HEK293T (cell line): ENCODE measurements around the gene TCF7.

Source experiments
- CTCF ChIA-PET: fragments of 350-600 bp; formaldehyde crosslinking; extraction: SDS; loops from one replicate; lab custom pipeline; 2021; ENCODE audit warnings: antibody characterized with exemption, inconsistent platforms; lab: Yijun Ruan, JAX
- POLR2A ChIA-PET: fragments of 350-600 bp; formaldehyde crosslinking; extraction: SDS; loops from one replicate; lab custom pipeline; 2020; ENCODE audit warnings: antibody characterized with exemption, inconsistent platforms; lab: Yijun Ruan, JAX
- DNase-seq: peaks from one replicate; pipeline ENCODE4 v3.0.0; 2012; ENCODE audit warnings: mixed read lengths; ENCODE audit errors: extremely low spot score
- ARNT ChIP-seq: fragments of 450-650 bp; IDR thresholded peaks from 2 replicates; pipeline ENCODE4 v1.6.1; 2017; ENCODE audit warnings: mild to moderate bottlenecking
- BHLHE40 ChIP-seq: fragments of 450-650 bp; IDR thresholded peaks from 2 replicates; pipeline ENCODE4 v1.6.1; 2016; ENCODE audit warnings: mild to moderate bottlenecking, moderate library complexity, borderline replicate concordance
- CTBP1 ChIP-seq: fragments of 450-650 bp; IDR thresholded peaks from 2 replicates; pipeline ENCODE4 v1.6.1; 2016; ENCODE audit warnings: borderline replicate concordance
- ELF4 ChIP-seq: fragments of 450-650 bp; IDR thresholded peaks from 2 replicates; pipeline ENCODE4 v1.6.1; 2017; ENCODE audit warnings: antibody characterized with exemption
- FOXA1 ChIP-seq: fragments of 450-650 bp; IDR thresholded peaks from 2 replicates; pipeline ENCODE4 v1.6.1; 2016; ENCODE audit warnings: mild to moderate bottlenecking
- FOXK2 ChIP-seq: fragments of 450-650 bp; IDR thresholded peaks from 2 replicates; pipeline ENCODE4 v1.6.1; 2016; ENCODE audit warnings: mild to moderate bottlenecking
- FOXM1 ChIP-seq: fragments of 450-650 bp; IDR thresholded peaks from 2 replicates; pipeline ENCODE4 v1.6.1; 2017; ENCODE audit warnings: mild to moderate bottlenecking, borderline replicate concordance
- HDGF ChIP-seq: fragments of 450-650 bp; IDR thresholded peaks from 2 replicates; pipeline ENCODE4 v1.6.1; 2017; ENCODE audit warnings: antibody characterized with exemption, borderline replicate concordance
- L3MBTL2 ChIP-seq: fragments of 450-650 bp; conservative IDR thresholded peaks from 2 replicates; pipeline ENCODE4 v1.6.1; 2016; ENCODE audit warnings: mild to moderate bottlenecking
- LEF1 ChIP-seq: fragments of 450-650 bp; IDR thresholded peaks from 2 replicates; pipeline ENCODE4 v1.6.1; 2017; ENCODE audit warnings: mild to moderate bottlenecking, borderline replicate concordance
- NFRKB ChIP-seq: fragments of 450-650 bp; IDR thresholded peaks from 2 replicates; pipeline ENCODE4 v1.6.1; 2016; ENCODE audit warnings: mild to moderate bottlenecking, moderate library complexity
- SP1 ChIP-seq: fragments of 450-650 bp; IDR thresholded peaks from 2 replicates; pipeline ENCODE4 v1.6.1; 2017
- SUZ12 ChIP-seq: fragments of 450-650 bp; IDR thresholded peaks from 2 replicates; pipeline ENCODE4 v1.6.1; 2016; ENCODE audit warnings: mild to moderate bottlenecking
- TARDBP ChIP-seq: fragments of 450-650 bp; IDR thresholded peaks from 2 replicates; pipeline ENCODE4 v1.6.1; 2016
- ZNF384 ChIP-seq: fragments of 450-650 bp; IDR thresholded peaks from 2 replicates; pipeline ENCODE4 v1.6.1; 2016
- TF ChIP-seq, protein P1 (sequence below): fragments of 450-650 bp; IDR thresholded peaks from 2 replicates; pipeline ENCODE4 v1.6.1; 2016

Gene TCF7

DNA sequence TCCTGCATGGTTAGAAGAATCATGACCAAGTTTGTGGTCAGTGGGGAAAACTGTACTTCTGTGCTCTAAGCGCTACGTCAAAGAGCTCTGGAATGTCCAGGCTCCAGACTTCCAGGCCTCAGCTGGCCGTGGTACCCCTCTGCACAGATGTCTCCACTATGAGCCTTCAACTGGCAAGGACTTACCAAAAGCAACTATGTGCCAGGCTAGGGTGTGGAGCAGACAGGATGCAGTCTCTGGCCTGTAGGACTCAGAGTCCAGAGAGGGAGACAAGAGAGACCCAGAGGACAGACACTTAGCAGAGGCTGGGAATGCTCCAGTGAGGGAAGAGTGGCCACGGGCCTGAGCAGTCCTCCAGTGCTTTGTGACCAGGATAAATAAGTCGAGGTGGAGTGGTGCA is 31.0 kb upstream of the TCF7 start:
- ChIA-PET CTCF (interaction anchor here (0.6 kb wide), 1 partner anchor 11 kb away, joined by 3 read pairs; no protein-coding TSS in a partner anchor), POLR2A (no interaction called here)
- TF ChIP-seq TARDBP (no peak), ARNT (no peak), LEF1 (no peak), HDGF (no peak), CTBP1 (no peak), FOXA1 (no peak), ZNF384 (no peak), NFRKB (no peak), L3MBTL2 (no peak), FOXK2 (no peak), SP1 (no peak), BHLHE40 (no peak), SUZ12 (no peak), ELF4 (no peak), FOXM1 (no peak)
- TF ChIP-seq, protein P1, sequence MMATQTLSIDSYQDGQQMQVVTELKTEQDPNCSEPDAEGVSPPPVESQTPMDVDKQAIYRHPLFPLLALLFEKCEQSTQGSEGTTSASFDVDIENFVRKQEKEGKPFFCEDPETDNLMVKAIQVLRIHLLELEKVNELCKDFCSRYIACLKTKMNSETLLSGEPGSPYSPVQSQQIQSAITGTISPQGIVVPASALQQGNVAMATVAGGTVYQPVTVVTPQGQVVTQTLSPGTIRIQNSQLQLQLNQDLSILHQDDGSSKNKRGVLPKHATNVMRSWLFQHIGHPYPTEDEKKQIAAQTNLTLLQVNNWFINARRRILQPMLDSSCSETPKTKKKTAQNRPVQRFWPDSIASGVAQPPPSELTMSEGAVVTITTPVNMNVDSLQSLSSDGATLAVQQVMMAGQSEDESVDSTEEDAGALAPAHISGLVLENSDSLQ = no peak
- no peak for DNase-seq

DNA sequence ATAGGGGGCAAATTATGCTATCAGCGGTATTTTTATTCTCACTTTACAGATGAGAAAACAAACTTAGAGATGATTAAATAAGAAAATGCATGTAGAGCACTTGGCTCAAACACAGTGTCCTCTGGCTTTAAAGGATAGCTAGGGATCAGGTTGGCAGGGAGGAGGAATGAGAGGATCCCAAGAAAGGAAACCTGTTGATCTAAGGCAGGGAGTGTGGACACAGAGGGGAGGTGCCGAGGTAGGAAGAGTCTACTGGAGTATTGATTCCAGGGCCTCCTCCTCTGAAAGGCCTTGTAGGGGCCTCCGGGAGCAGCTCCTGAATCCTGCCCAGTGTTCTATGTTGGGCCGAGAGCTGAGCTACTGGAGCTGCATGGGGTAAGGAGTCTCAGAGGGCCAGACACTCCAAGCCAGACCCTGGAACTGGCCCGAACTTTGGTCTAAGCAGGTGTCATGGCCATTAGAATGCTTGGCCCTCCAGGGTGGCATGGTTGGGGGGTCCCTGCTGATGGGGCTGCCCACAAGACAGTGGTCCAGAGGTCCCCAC is 30.4 kb upstream of the TCF7 start:
- TF ChIP-seq FOXM1 (no peak), FOXA1 (no peak), CTBP1 (no peak), ARNT (no peak), SUZ12 (no peak), HDGF (no peak), LEF1 (no peak), L3MBTL2 (no peak), ZNF384 (no peak), SP1 (no peak), ELF4 (no peak), TARDBP (no peak), NFRKB (no peak), BHLHE40 (no peak), FOXK2 (no peak)
- TF ChIP-seq, protein P1 = no peak
- ChIA-PET CTCF (interaction anchor here (0.6 kb wide), 1 partner anchor 11 kb away, joined by 3 read pairs; no protein-coding TSS in a partner anchor), POLR2A (interaction anchor here (0.8 kb wide), 1 partner anchor 94 kb away, joined by 3 read pairs; no protein-coding TSS in a partner anchor)
- DNase-seq = no peak

DNA sequence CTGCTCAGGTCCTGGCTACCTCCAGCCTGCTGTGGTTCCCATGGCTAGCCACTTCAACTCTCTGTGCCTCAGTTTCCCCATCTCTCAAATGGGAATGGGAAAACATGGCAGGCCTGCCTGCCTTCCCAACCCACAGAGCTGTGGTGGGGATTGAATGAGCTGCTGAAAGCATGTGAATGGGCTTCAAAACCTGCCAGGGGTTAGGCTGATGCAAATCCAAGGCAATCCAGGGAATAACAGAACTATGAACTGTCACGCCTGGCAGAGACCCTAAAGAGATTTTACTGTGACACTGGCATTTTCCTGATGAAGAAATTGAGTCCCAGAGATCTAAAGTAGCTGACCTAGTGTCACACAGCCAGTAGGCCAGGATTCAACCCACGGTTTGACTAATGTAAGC is 29.9 kb upstream of the TCF7 start:
- TF ChIP-seq BHLHE40 = no peak
- TF ChIP-seq SP1 = no peak
- TF ChIP-seq ELF4 = no peak
- TF ChIP-seq CTBP1 = no peak
- TF ChIP-seq L3MBTL2 = no peak
- no peak for TF ChIP-seq LEF1
- TF ChIP-seq FOXK2 = no peak
- no peak for TF ChIP-seq HDGF
- no peak for TF ChIP-seq ARNT
- no peak for TF ChIP-seq SUZ12
- TF ChIP-seq ZNF384 = no peak
- TF ChIP-seq FOXA1 = no peak
- TF ChIP-seq TARDBP = no peak
- TF ChIP-seq FOXM1 = no peak
- TF ChIP-seq NFRKB = no peak
- CTCF ChIA-PET = no interaction called here
- DNase-seq = no peak
- POLR2A ChIA-PET = interaction anchor here (0.8 kb wide), 1 partner anchor 93 kb away, joined by 3 read pairs; no protein-coding TSS in a partner anchor

DNA sequence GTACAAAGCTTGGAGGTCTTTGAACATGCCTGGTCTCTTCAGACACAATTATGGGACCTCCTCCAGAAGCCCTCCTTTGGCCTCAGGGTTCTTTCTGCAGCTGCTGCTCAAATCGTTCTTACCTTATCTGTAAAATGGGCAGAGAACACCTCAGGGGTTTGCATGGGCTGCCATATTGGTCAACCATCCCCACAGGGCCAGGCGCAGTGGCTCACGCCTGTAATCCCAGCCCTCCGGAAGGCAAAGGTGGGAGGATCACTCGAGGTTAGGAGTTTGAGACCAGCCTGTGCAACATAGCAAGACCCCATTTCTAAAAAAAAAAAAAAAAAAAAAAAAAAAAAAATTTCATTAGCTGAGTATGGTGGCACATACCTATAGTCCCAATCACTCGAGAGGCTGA is 29.1 kb upstream of the TCF7 start:
- CTCF ChIA-PET = interaction anchor here (0.5 to 0.9 kb wide), 2 partner anchors 12 to 46 kb away, joined by 3 to 4 read pairs; no protein-coding TSS in a partner anchor
- DNase-seq = no peak
- TF ChIP-seq CTBP1 (no peak), ARNT (no peak), FOXA1 (no peak), NFRKB (no peak), TARDBP (no peak), L3MBTL2 (no peak), FOXK2 (no peak), ELF4 (no peak), SP1 (no peak), FOXM1 (no peak), ZNF384 (no peak), BHLHE40 (no peak), SUZ12 (no peak), LEF1 (no peak), HDGF (no peak)
- TF ChIP-seq, protein P1 = no peak
- POLR2A ChIA-PET = no interaction called here

DNA sequence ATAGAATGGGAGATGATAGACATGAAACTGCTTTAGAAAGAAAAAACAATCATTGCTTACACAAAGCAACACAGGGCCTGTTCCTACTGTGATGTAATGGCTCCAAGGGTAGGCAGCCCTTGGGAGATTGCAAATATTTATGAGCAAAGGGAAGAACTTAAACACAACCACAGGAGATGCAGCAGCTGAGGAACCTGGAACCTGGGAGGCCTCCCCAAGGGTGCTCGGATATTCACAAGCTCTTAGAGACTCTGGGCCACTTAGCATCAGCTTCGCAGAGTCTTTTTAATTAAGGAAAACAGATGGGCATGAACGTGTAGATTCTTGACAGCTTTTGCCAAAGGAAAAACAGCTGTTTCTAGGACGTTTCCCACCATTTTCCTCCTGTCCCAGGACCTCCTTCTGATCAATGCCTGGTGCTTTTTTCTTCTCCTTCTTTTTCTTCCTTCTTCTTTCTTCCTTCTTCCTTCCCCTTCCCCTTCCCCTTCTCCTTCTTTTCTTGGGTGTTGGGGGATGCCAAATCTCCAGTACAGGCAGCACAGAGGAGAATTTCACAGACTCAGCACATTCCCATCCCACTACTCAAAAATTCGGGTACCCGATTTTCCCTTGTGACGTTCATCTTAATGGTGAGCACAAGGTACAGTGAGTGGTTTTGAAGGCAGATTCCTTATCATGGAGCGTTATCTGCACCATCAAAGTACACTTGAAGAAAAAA is 28.1 kb upstream of the TCF7 start:
- no peak for DNase-seq
- ChIA-PET CTCF (interaction anchor here (0.8 to 0.9 kb wide), 2 partner anchors 14 to 47 kb away, joined by 3 to 4 read pairs; no protein-coding TSS in a partner anchor), POLR2A (no interaction called here)

More for the DNA sequence above, 28.1 kb upstream of the TCF7 start:
- no peak for TF ChIP-seq FOXK2
- no peak for TF ChIP-seq ARNT
- TF ChIP-seq SP1 = no peak
- no peak for TF ChIP-seq LEF1
- TF ChIP-seq L3MBTL2 = no peak
- TF ChIP-seq ZNF384 = no peak
- TF ChIP-seq FOXA1 = no peak
- no peak for TF ChIP-seq BHLHE40
- TF ChIP-seq, protein P1 = no peak
- TF ChIP-seq SUZ12 = no peak
- no peak for TF ChIP-seq TARDBP
- TF ChIP-seq CTBP1 = no peak
- TF ChIP-seq ELF4 = no peak
- no peak for TF ChIP-seq NFRKB
